HEK293T (cell line): ENCODE measurements around the gene UGT3A2.

Experiments used
- ARNT ChIP-seq: fragments of 450-650 bp; IDR thresholded peaks from 2 replicates; pipeline ENCODE4 v1.6.1; 2017; ENCODE audit warnings: mild to moderate bottlenecking
- BHLHE40 ChIP-seq: fragments of 450-650 bp; IDR thresholded peaks from 2 replicates; pipeline ENCODE4 v1.6.1; 2016; ENCODE audit warnings: mild to moderate bottlenecking, moderate library complexity, borderline replicate concordance
- CTBP1 ChIP-seq: fragments of 450-650 bp; IDR thresholded peaks from 2 replicates; pipeline ENCODE4 v1.6.1; 2016; ENCODE audit warnings: borderline replicate concordance
- ELF4 ChIP-seq: fragments of 450-650 bp; IDR thresholded peaks from 2 replicates; pipeline ENCODE4 v1.6.1; 2017; ENCODE audit warnings: antibody characterized with exemption
- FOXA1 ChIP-seq: fragments of 450-650 bp; IDR thresholded peaks from 2 replicates; pipeline ENCODE4 v1.6.1; 2016; ENCODE audit warnings: mild to moderate bottlenecking
- LEF1 ChIP-seq: fragments of 450-650 bp; IDR thresholded peaks from 2 replicates; pipeline ENCODE4 v1.6.1; 2017; ENCODE audit warnings: mild to moderate bottlenecking, borderline replicate concordance
- SP1 ChIP-seq: fragments of 450-650 bp; IDR thresholded peaks from 2 replicates; pipeline ENCODE4 v1.6.1; 2017
- SUZ12 ChIP-seq: fragments of 450-650 bp; IDR thresholded peaks from 2 replicates; pipeline ENCODE4 v1.6.1; 2016; ENCODE audit warnings: mild to moderate bottlenecking

- TF ChIP-seq SUZ12 (no peak), ARNT (no peak), FOXA1 (no peak), LEF1 (no peak), ELF4 (no peak), CTBP1 (no peak), SP1 (no peak), BHLHE40 (no peak)
Measured at GRCh38 chr5:36029914-36030313, 36.8 kb downstream of the UGT3A2 start.
